Urothelium cell line (cell line): ENCODE measurements around the gene RBM25.

Experiments
- DNase-seq: peaks from one replicate; pipeline ENCODE4 v3.0.0; 2011; ENCODE audit warnings: low spot score, mixed read lengths
- FAIRE-seq: peaks from 2 replicates; lab custom pipeline; 2011; peaks lifted over from hg19 to GRCh38; lab: Jason Lieb, UNC

Gene RBM25

DNA sequence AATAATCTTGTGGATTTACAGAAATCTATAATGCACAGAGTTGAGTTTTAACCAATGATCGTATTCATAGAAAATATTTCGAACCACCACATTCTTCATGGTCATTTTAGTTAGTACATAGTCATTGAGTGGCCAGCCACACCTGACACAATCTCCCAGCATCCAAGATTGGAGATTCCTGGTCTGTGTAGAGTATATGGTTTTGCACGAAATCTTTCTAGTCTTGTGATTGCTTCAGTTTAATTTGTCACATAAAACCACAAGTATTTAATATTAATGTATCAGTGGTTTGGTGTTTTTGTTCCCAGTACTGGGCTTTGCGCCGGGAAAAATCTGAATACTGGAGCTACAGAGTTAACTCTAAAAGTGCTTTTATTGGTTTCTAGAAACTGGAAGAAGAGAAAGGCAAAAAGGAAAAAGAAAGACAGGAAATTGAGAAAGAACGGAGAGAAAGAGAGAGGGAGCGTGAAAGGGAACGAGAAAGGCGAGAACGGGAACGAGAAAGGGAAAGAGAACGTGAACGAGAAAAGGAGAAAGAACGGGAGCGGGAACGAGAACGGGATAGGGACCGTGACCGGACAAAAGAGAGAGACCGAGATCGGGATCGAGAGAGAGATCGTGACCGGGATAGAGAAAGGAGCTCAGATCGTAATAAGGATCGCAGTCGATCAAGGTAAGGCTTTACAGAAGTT lies 44.6 kb downstream of the RBM25 start:
- DNase-seq (no peak), FAIRE-seq (no peak)

DNA sequence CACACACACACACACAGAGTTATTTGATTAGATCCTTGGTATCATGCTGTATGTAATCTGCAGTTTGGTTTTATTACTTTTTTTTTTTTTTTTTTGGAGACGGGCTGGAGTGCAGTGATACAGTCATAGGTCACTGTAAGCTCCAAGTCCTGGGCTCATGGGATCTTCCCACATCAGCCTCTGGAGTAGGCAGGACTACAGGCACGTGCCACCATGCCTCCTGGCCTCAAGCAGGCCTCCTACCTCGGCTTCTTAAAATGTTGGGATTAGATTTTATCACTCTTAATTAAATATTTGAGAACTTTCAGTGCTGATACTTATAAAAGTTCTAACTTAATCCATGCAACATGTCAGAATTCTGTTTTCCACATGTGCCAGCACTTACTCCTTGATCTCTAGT lies 46.7 kb downstream of the RBM25 start:
- FAIRE-seq (peak; percentile 44), DNase-seq (no peak)

DNA sequence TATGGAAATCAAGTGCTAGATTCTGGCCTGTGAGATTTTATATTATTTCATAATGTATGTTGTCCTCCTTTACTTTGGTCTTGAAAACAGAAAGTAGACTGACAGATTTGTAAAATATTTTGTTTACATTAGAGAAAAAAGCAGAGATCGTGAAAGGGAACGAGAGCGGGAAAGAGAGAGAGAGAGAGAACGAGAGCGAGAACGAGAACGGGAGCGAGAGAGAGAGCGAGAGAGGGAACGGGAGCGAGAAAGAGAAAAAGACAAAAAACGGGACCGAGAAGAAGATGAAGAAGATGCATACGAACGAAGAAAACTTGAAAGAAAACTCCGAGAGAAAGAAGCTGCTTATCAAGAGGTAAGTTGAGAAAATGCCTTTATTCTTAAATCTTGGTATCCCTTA lies 47.4 kb downstream of the RBM25 start:
- FAIRE-seq (no peak), DNase-seq (no peak)

DNA sequence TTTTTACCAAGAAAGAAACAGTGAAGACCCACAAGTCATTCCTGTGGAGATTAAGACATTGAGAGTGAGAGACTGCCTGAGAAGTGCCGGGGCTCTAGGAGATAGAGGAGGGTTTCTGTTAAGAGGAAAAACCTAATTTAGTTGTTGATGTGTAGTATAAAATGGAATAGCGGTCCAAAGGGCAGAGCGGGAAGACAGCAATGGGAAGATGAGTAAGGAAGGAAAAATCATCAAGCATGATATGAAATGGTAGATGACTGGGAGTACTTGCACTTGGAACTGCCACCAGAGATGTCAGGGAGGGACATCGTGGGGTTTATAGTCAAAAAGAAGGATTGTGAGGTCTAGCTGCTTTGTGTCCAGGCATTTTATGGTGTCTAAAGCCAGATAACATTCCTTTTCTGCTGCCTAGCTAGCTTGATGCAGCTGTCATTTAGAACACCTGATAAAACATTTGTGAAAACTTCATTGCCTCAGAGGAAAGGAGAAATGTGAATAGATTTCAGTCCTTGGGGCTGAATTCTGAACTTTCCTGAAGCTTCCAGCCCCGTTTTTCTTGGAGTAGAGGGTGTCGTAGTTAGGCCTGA lies 57.8 kb downstream of the RBM25 start:
- DNase-seq = no peak
- peak; percentile 81 for FAIRE-seq

DNA sequence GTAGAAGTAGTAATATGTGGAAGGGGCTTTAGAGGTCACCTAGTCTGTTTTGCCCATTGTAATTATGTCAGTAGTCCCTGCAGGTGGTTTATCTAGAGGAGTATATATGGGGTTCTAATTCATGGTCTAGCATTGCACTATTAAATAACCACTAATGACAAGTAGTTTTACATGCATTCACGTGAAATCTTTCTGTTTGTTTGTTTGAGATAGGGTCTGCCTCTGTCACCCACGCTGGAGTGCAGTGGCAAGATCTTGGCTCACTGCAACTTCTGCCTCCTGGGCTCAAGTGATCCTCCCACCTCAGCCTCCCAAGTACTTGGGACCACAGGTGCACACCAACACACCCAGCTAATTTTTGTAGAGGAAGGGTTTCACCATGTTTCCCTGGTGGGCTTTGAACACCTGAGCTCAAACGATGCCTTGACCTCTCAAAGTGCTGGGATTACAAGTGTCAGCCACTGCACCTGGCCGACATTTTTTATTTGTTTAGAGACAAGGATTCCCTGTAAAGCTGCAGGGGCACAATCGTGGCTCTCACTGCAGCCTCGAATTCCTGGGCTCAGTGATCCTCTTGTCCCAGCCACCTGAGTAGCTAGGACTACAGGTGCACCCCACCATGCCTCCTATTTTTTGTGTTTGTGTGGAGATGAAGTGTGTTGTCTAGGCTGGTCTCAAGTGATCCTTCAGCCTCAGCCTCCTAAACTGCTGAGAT lies 66.0 kb downstream of the RBM25 start:
- no peak for FAIRE-seq
- DNase-seq = no peak

DNA sequence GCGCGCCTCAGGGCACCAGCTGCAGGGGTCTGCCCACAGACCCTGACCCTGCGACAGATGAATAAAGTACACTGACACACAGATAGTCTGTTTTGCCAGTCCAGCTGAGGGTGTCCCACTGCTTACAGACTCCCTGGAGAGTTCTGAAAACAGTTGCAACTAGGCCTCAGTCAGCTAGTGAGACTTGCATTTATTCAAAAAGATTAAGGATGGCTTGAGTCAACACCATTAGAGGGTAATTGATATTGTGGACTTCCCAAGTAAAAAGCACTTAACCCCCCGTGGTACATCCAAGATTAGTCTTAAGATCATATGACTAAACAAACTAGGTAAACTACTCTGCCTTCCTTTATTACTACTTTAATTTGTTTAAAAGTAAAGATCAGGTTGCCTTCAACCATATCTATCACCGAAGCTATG lies 66.8 kb downstream of the RBM25 start:
- DNase-seq = no peak
- no peak for FAIRE-seq

DNA sequence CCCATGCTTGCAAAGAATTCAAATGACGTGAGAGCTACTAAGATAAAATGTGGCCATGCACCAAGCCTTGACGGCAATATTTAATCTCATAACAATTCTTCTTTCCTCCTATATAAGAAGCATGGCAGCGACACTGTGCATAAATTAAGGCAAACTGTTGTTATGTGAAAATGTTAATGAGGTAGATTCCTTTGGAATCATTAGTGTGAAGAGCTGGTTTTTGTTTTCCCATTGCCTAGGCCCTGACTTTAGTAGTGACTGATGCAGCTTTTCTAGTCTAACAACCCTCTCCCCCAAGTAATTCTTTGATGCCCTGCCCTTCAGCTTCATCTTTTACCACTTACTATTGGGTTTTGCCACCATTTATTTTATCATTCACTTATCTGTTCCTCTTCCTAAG lies 67.4 kb downstream of the RBM25 start:
- no peak for FAIRE-seq

DNA sequence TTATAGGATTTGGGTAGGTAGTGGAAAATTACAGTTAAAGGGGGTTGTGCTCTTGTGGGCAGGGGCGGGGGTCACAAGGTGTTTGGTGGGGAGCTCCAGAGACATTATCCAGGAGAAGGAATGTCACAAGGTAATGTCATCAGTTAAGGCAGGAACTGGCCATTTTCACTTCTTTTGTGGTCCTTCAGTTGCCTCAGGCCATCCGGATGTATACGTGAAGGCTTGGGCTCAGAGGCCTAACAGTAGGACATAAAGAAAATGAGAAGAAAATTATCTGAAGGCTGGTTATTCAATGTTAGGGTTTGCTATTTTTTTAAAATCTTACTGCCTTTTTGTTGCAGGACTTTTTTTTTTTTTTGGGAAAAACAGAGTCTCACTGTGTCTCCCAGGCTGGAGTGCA lies 75.5 kb downstream of the RBM25 start:
- no peak for FAIRE-seq

More for the DNA sequence above, 67.4 kb downstream of the RBM25 start:
- no peak for DNase-seq

DNA sequence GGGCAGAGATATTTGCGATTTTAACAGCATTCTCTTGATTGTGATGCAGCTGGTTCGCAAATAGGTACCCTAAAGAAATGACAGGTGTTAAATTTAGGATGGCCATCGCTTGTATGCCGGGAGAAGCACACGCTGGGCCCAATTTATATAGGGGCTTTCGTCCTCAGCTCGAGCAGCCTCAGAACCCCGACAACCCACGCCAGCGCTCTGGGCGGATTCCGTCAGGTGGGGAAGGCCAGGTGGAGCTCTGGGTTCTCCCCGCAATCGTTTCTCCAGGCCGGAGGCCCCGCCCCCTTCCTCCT lies 77.7 kb downstream of the RBM25 start:
- FAIRE-seq (no peak), DNase-seq (no peak)

More for the DNA sequence above, 75.5 kb downstream of the RBM25 start:
- DNase-seq = no peak

DNA sequence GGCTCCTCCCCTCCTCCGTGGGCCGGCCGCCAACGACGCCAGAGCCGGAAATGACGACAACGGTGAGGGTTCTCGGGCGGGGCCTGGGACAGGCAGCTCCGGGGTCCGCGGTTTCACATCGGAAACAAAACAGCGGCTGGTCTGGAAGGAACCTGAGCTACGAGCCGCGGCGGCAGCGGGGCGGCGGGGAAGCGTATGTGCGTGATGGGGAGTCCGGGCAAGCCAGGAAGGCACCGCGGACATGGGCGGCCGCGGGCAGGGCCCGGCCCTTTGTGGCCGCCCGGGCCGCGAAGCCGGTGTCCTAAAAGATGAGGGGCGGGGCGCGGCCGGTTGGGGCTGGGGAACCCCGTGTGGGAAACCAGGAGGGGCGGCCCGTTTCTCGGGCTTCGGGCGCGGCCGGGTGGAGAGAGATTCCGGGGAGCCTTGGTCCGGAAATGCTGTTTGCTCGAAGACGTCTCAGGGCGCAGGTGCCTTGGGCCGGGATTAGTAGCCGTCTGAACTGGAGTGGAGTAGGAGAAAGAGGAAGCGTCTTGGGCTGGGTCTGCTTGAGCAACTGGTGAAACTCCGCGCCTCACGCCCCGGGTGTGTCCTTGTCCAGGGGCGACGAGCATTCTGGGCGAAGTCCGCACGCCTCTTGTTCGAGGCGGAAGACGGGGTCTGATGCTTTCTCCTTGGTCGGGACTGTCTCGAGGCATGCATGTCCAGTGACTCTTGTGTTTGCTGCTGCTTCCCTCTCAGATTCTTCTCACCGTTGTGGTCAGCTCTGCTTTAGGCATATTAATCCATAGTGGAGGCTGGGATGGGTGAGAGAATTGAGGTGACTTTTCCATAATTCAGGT lies 78.3 kb downstream of the RBM25 start, which contains the start of gene PSEN1:
Gene PSEN1, plus strand, starts transcription at position 121 of the 839 bp plus-strand sequence. CDS start 11,513 bp downstream, outside the sequence.
- FAIRE-seq = peak; percentile 84

DNA sequence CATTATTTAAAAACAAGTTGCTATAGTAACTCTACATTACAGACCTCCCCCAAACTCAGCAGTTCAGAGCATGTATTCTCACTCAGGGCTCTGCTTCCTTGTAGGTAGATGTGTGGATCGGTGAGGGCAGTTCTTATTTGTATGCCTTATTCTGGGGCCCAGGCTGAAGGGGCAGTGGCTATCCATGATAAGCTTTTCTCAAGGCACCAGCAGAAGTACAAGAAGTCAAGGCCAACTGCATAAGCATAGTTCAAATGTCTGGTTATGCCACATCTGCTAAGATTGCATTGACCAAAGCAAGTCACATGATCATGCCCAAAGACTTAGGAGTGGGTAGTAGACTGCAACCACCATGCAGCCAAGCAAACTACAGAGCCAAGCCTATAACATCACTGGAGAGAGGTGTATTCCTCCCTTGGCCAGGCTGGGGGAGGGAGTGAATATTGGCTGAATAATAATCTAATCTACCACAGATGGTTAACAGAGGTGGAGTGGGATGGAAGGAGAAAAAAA lies 82.5 kb downstream of the RBM25 start:
- DNase-seq (no peak), FAIRE-seq (peak; percentile 23)

More for the DNA sequence above, 78.3 kb downstream of the RBM25 start, which contains the start of gene PSEN1:
- DNase-seq = peak; percentile 100

DNA sequence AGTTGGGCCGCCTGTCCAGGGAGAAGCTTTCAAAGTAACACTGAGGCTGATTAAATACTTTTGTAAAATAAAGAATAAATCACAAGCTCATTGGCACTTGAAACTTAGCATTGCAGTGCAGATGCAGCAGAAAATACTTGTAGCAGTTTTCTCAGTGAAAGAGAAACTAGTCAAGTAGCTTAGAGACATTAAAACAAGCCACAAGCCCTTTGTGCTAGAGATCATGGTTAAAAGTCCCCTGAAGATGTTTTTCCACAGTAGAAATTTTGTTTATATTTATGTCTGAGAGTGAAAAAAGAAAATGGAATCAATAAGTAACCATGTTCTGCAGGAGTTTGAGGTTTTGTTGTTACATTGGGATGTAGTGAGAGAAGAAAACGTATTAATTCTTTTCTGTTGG lies 83.9 kb downstream of the RBM25 start:
- FAIRE-seq = no peak
- DNase-seq = no peak

DNA sequence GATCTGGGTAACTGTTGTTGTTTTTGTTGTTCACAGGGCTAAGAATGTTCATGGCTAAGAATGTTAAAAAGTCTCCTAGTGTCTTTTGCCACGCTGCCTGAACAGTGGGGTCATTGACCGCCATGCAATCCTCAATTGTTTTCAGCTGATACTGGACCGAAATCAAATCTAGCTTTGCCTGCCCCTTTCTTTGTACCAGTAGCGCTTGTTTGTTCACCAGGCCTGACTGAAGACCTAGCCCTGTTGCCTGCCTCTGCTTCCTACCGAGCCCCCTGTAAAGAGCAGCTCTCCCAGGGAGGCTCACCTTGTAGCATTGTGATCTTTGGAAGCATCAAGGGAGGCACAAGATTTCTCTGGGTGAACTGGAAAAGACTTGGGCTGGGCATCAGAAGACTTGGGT lies 84.7 kb downstream of the RBM25 start:
- FAIRE-seq (no peak), DNase-seq (no peak)

DNA sequence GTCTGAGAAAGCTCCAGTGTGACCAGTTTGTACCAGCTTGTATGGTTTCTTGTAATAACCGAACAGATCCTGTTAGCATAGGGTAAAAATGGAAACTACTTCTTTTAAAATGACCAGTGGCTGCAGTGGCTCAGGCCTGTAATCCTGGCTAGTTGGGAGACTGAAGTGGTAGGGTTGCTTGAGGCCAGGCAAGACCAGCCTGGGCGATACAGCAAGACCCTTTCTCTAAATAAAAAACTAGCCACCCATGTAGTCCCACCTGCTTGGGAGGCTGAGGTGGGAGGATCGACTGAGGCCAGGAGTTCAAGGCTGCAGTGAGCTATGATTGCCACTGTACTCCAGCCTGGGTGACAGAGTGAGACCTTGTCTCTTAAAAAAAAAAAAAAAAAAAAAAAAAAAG lies 85.3 kb downstream of the RBM25 start:
- no peak for FAIRE-seq
- DNase-seq = no peak

DNA sequence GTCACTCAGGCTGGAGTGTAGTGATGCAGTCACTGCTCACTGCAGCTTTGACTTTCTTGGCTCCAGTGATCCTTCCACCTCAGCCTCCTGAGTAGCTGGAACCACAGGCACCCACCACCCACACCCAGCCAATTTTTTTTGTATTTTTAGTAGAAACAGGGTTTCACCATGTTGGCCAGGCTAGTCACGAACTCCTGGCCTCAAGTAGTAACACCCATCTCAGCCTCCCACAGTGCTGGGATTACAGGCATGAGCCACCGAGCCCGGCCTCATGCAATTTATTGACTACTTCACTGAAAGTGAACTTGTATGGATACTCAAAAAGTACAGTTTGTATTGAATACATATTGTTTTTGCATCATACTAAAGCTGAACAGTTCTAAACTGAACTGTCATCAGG lies 87.0 kb downstream of the RBM25 start:
- FAIRE-seq (no peak), DNase-seq (no peak)

DNA sequence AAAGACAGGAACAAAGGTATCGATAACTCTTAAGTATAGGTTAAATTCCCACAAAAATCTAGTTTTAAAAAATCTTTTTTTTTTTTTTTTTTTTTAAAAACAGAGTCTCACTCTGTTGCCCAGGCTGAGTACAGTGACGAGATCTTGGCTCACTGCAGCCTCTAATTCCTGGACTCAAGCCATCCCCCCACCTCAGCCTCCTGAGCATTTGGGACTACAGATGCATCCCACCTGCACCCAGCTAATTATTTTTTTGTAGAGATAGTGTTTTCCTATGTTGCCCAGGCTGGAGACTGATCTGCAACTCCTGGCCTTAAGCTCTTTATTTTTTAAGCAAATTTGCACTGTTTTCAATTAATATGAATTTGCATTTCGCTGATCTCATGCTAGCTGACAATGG lies 87.8 kb downstream of the RBM25 start:
- peak; percentile 72 for FAIRE-seq
- no peak for DNase-seq

DNA sequence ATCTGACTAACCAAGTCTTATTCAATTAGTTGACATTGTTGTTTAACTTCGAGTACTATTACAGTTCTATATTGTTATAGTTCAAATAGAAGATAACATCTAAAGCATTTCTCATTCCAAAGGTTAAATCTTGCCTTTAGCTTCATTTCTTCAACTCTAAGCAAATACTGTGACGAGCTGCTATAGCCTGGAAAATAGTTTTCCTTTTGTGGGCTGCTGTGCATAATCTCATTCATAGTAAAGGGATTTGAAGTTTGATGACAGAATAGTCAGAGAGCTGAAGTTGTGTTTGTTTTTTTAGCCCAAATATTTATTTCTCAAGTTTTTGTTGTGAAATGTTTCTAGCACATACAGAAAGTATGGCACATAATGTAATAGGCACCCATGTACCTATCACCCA lies 91.4 kb downstream of the RBM25 start:
- DNase-seq = no peak
- FAIRE-seq = no peak

DNA sequence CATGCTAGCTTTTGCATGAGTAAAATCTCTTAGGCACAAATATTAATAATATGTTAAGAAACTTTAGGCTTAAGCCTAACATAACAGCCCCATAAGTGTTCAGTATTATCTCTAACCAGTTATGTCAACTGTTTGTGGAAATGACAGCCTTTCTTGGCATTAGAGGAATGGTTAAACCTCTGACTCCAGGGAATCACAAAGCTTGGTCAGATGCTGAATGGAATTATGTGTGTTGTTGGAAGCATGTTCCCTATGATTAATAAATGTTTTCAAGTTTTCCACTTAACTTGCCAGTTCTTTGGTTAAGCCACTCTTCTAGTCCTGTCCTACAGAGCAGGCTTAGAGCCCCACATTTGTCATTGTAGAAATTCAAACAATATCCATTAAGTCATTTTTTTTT lies 94.9 kb downstream of the RBM25 start:
- no peak for FAIRE-seq
- DNase-seq = no peak

DNA sequence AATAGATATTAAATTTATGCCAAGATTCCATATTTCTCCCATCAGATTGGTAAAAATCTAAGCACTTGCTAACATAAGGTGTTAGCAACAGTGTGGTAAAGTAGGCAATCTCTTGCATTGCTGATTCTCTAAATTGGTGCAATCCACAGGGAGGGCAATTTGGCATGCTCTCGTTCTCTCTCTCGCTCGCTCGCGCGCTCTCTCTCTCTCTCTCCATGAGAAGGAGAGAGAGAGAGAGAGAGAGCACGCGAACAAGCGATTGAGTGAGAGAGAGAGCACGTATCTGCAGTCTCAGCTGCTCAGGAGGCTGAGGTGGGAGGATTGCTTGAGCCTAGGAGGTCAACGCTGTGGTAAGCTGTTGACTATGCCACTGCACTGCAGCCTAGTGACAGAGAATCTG lies 103.9 kb downstream of the RBM25 start:
- no peak for FAIRE-seq
- no peak for DNase-seq

DNA sequence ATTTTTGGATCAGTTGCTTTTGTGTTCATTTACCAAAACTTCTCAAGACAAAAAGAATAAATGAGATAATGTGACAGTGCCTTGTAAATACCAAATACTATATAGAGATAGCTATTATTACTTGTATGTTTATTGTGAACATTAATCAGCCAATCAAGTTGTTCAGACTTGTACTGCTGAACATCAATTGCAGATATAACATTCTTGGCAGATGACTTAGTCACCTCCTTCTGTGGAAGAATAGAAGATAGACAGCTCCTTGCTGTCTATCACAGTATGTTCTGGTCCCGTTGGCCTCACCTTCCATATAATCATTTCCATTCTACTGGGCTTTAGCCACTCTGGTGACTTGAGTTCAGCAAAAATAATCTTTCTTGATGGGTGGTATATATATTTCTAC lies 108.1 kb downstream of the RBM25 start:
- FAIRE-seq (peak; percentile 50), DNase-seq (no peak)

DNA sequence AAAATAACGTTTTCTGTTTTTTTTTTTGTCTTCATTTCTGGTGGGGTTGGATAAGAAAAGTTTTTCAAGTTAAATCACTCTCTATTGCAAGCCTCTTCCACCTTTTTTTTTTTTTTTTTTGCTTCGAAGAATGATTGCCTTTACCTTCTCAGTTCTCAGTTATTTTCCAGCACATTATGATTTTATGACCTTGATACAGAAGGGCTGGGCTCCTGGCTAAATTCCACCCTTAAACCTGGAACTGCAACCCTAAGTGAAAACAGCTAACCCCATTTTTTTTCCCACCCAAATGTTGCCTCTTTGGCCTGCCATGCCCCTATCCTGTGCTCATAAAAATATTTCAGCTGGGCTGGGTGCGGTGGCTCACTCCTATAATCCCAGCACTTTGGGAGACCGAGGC lies 109.4 kb downstream of the RBM25 start:
- no peak for FAIRE-seq

More for the DNA sequence above, 109.4 kb downstream of the RBM25 start:
- DNase-seq = no peak
